HEK293 (cell line): ENCODE results near the gene UGGT2.

Source experiments
- CTCF ChIP-seq: fragments of 450-650 bp; formaldehyde crosslinking; IDR thresholded peaks from 2 replicates; pipeline ENCODE4 v1.5.1; 2016; ENCODE audit warnings: missing biosample characterization, missing genetic modification characterization
- SETDB1 ChIP-seq: IDR thresholded peaks from one replicate; pipeline ENCODE4 v1.6.1; 2017; ENCODE audit warnings: mild to moderate bottlenecking, low read length, moderate library complexity, mixed read lengths; ENCODE audit not compliant: insufficient read length
- SP3 ChIP-seq: fragments of 450-650 bp; formaldehyde crosslinking; IDR thresholded peaks from 2 replicates; pipeline ENCODE4 v1.5.1; 2016; ENCODE audit warnings: missing biosample characterization, missing genetic modification characterization
- ZBTB10 ChIP-seq: fragments of 450-650 bp; formaldehyde crosslinking; IDR thresholded peaks from 2 replicates; pipeline ENCODE4 v1.5.1; 2016; ENCODE audit warnings: missing biosample characterization, missing genetic modification characterization
- ZNF561 ChIP-seq: fragments of 450-650 bp; IDR thresholded peaks from 2 replicates; pipeline ENCODE4 v1.5.1; 2018; ENCODE audit warnings: missing biosample characterization, missing genetic modification characterization, borderline replicate concordance
- ZNF580 ChIP-seq: fragments of 450-650 bp; formaldehyde crosslinking; IDR thresholded peaks from 2 replicates; pipeline ENCODE4 v1.5.1; 2016; ENCODE audit warnings: missing biosample characterization, missing genetic modification characterization
- TF ChIP-seq, protein P1 (sequence below): fragments of 450-650 bp; formaldehyde crosslinking; IDR thresholded peaks from 2 replicates; pipeline ENCODE4 v1.5.1; 2016; ENCODE audit warnings: missing biosample characterization, missing genetic modification characterization

- TF ChIP-seq, protein P1, sequence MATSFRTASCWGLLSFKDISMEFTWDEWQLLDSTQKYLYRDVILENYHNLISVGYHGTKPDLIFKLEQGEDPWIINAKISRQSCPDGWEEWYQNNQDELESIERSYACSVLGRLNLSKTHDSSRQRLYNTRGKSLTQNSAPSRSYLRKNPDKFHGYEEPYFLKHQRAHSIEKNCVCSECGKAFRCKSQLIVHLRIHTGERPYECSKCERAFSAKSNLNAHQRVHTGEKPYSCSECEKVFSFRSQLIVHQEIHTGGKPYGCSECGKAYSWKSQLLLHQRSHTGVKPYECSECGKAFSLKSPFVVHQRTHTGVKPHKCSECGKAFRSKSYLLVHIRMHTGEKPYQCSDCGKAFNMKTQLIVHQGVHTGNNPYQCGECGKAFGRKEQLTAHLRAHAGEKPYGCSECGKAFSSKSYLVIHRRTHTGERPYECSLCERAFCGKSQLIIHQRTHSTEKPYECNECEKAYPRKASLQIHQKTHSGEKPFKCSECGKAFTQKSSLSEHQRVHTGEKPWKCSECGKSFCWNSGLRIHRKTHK (tag by site-specific recombination), result no peak
- no peak for TF ChIP-seq SP3 (tag by site-specific recombination)
- no peak for TF ChIP-seq ZNF561 (tag by site-specific recombination)
- TF ChIP-seq ZBTB10 (tag by site-specific recombination), result no peak
- no peak for TF ChIP-seq CTCF (tag by site-specific recombination)
- TF ChIP-seq ZNF580 (tag by site-specific recombination), result no peak
- no peak for TF ChIP-seq SETDB1
Observed at GRCh38 chr13:95822303-95822702, 230.9 kb downstream of the UGGT2 start.
